Measurements from ENCODE around the gene BLVRA.

- TF ChIP-seq, protein P1, sequence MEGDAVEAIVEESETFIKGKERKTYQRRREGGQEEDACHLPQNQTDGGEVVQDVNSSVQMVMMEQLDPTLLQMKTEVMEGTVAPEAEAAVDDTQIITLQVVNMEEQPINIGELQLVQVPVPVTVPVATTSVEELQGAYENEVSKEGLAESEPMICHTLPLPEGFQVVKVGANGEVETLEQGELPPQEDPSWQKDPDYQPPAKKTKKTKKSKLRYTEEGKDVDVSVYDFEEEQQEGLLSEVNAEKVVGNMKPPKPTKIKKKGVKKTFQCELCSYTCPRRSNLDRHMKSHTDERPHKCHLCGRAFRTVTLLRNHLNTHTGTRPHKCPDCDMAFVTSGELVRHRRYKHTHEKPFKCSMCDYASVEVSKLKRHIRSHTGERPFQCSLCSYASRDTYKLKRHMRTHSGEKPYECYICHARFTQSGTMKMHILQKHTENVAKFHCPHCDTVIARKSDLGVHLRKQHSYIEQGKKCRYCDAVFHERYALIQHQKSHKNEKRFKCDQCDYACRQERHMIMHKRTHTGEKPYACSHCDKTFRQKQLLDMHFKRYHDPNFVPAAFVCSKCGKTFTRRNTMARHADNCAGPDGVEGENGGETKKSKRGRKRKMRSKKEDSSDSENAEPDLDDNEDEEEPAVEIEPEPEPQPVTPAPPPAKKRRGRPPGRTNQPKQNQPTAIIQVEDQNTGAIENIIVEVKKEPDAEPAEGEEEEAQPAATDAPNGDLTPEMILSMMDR (IDR thresholded peaks at IDR 0.05; ENCODE audit: low read depth, low read length): no peak
- no peak for TF ChIP-seq EZH2phosphoT487 (IDR thresholded peaks at IDR 0.05; ENCODE audit: low read depth)
These were observed 1.3 kb upstream of the BLVRA start for GRCh38 chr7:43757073-43757720.

Data from OCI-LY3 (cell line).